Lung (tissue), 12 donors: Measurements from ENCODE around the gene IRX4. TPM values are rescaled to one million over a fixed set of nuclear protein-coding genes. Genes with fewer than 3 reads are reported as not detected.

ENCODE experiments used
- ATAC-seq: fragments of 200-7000 bp; cut with Tn5 transposase; one replicate; pipeline ENCODE4 v1.9.1; 2020; ENCODE audit warnings: moderate number of reproducible peaks; ENCODE audit not compliant: insufficient read depth, low FRiP score
- DNase-seq, 3 donors: peaks; one replicate each; pipeline ENCODE4 v3.0.0-alpha.2; 2013 to 2017
- H3K27ac ChIP-seq, 2 donors: one replicate each; pipeline ENCODE4 v1.5.1; 2013; ENCODE audit warnings: mild to moderate bottlenecking in 2 of 2, moderate library complexity in 2 of 2, control low read depth in 1 of 2, inconsistent platforms in 1 of 2, low read depth in 1 of 2, low read length in 1 of 2
- H3K27me3 ChIP-seq, 3 donors: one replicate each; pipeline ENCODE4 v1.5.1; 2013; ENCODE audit warnings: low read length in 2 of 3; ENCODE audit not compliant: control insufficient read depth in 3 of 3, insufficient read depth in 3 of 3
- H3K36me3 ChIP-seq, 4 donors: one replicate each; pipeline ENCODE4 v1.5.1; 2013; ENCODE audit warnings: low read length in 4 of 4, mild to moderate bottlenecking in 1 of 4, moderate library complexity in 1 of 4; ENCODE audit not compliant: control insufficient read depth in 4 of 4, insufficient read depth in 4 of 4
- H3K4me1 ChIP-seq, 5 donors: one replicate each; pipeline ENCODE4 v1.5.1; 2013; ENCODE audit warnings: low read length in 5 of 5, mild to moderate bottlenecking in 2 of 5, moderate library complexity in 1 of 5; ENCODE audit not compliant: control insufficient read depth in 5 of 5, insufficient read depth in 5 of 5
- H3K4me3 ChIP-seq: one replicate; pipeline ENCODE4 v1.5.1; 2013; ENCODE audit warnings: mild to moderate bottlenecking, control low read depth, moderate library complexity
- H3K9ac ChIP-seq, 2 donors: one replicate each; pipeline ENCODE4 v1.5.1; 2013; ENCODE audit warnings: low read length in 2 of 2, control low read depth in 1 of 2; ENCODE audit not compliant: insufficient read depth in 1 of 2
- H3K9me3 ChIP-seq, 4 donors: one replicate each; pipeline ENCODE4 v1.5.1; 2013; ENCODE audit warnings: low read length in 3 of 4, mild to moderate bottlenecking in 1 of 4, moderate library complexity in 1 of 4; ENCODE audit not compliant: control insufficient read depth in 4 of 4, insufficient read depth in 3 of 4
- CTCF ChIP-seq: IDR thresholded peaks from 2 replicates; pipeline ENCODE4 v1.5.1; 2012; ENCODE audit warnings: mild to moderate bottlenecking; ENCODE audit errors: control extremely low read depth, extremely low read depth
- WGBS, 2 donors: extraction: QIAGEN DNeasy Blood & Tissue Kit; methylation state at CpG; one replicate each; pipeline ENCODE4 v1.1.7; 2013; 5-methylcytosine and 5-hydroxymethylcytosine counted together
- polyA plus RNA-seq, 2 donors: library from polyadenylated mRNA; stranded (reverse); fragments of 200-250 nt; gene quantifications; one replicate each; pipeline ENCODE4 v1.2.1, GENCODE V29; 2013
- total RNA-seq, 2 donors: library from RNA; depleted of rRNA in 1 of 2; stranded (reverse); fragments of >200 nt in 1 of 2; gene quantifications; one replicate each; pipeline ENCODE4 v1.2.1, GENCODE V29; 2014 to 2021
- donor health status: control.
- donor health status: control.
- donor health status: Bipolar disorder and iron deficiency.
- donor health status: healthy.
- donor health status: DM: yes; HTN: yes; CAD: no.

The IRX4 gene
- total and polyA plus RNA-seq, 4 donors: 0.02 TPM; not detected in 3

GRCh38 chr5:1831257-1831656 is 51.5 kb downstream of the IRX4 start:
- no peak overlapping the region for H3K4me3 ChIP-seq
- ATAC-seq (no peak), DNase-seq (no peak)
- no peak for TF ChIP-seq CTCF
- WGBS, 2 donors: 89 to 91% methylated on average over 11 of the region's 11 CpGs
- H3K27me3 ChIP-seq: peaks cover 0 to 22% (median 6%) of the 10 kb centered on the region in 3 donors
- no peaks in the 10 kb centered on the region for H3K9me3 ChIP-seq
- H3K27ac ChIP-seq: no peak overlapping the region
- no peak overlapping the region for H3K9ac ChIP-seq
- peaks cover 0 to 3% (median 0%) of the 10 kb centered on the region in 4 donors for H3K36me3 ChIP-seq
- H3K4me1 ChIP-seq: no peaks in the 10 kb centered on the region

GRCh38 chr5:1830571-1831228 is 52.0 kb downstream of the IRX4 start:
- Histone ChIP-seq H3K9me3 (no peaks in the 10 kb centered on the region), H3K36me3 (peaks cover 0 to 3% (median 0%) of the 10 kb centered on the region in 4 donors), H3K27me3 (peaks cover 0 to 22% (median 5%) of the 10 kb centered on the region in 3 donors), H3K4me3 (no peak overlapping the region), H3K9ac (no peak overlapping the region), H3K27ac (no peak overlapping the region), H3K4me1 (no peaks in the 10 kb centered on the region)
- TF ChIP-seq CTCF: no peak
- 80 to 85% methylated on average over 17 of the region's 17 CpGs for WGBS, 2 donors
- no peak for DNase-seq
- no peak for ATAC-seq

- Histone ChIP-seq H3K36me3 (peaks cover 0 to 13% (median 1%) of the 10 kb centered on the region in 4 donors), H3K4me1 (no peaks in the 10 kb centered on the region), H3K9me3 (no peaks in the 10 kb centered on the region), H3K9ac (no peak overlapping the region), H3K27me3 (peaks cover 0 to 4% (median 2%) of the 10 kb centered on the region in 3 donors), H3K27ac (no peak overlapping the region), H3K4me3 (no peak overlapping the region)
- no peak for DNase-seq
- ATAC-seq: no peak
- WGBS, 2 donors: 38 to 54% methylated on average over 23 to 39 of the region's 39 CpGs
- TF ChIP-seq CTCF: no peak
Measured at GRCh38 chr5:1827886-1828397, 54.8 kb downstream of the IRX4 start.

Other genes starting within 250 kb of the IRX4 start
- gene MRPL36, start 83.1 kb downstream of the IRX4 start, total RNA-seq: 10 to 100 TPM; 14.5 to 30.5 TPM
- gene MRPL36, start 83.1 kb downstream of the IRX4 start, polyA plus RNA-seq: 10 to 100 TPM; 50.4 to 62.8 TPM
- 10 to 100 TPM; 18.0 to 38.4 TPM for gene NDUFS6, start 81.5 kb downstream of the IRX4 start, total RNA-seq
- 10 to 100 TPM; 40.9 to 67.9 TPM for gene NDUFS6, start 81.5 kb downstream of the IRX4 start, polyA plus RNA-seq